Measurements from ENCODE around the gene TCEANC2.
A peak's percentile ranks its signal among the peaks of the same experiment; 100 is the strongest.
"Not testable (repeated sequence)": the region's sequence is repeated elsewhere in the genome, so short reads cannot be mapped to it uniquely, and the experiment has no call there.

Gene TCEANC2

GRCh38 chr1:54052934-54053744 is at the start of gene TCEANC2, which contains the start of gene TMEM59:
TCEANC2 (plus strand) TSS chr1:54053608; CDS start chr1:54054423, 815 bp downstream.
TMEM59 (minus strand) TSS chr1:54053204; CDS start chr1:54053188, 16 bp downstream.
- peak; percentile 97 for DNase-seq (ENCODE audit: low spot score)

GRCh38 chr1:54003750-54004480 is 49.5 kb upstream of the TCEANC2 start:
- not testable (repeated sequence) for DNase-seq (ENCODE audit: low spot score)

DNA sequence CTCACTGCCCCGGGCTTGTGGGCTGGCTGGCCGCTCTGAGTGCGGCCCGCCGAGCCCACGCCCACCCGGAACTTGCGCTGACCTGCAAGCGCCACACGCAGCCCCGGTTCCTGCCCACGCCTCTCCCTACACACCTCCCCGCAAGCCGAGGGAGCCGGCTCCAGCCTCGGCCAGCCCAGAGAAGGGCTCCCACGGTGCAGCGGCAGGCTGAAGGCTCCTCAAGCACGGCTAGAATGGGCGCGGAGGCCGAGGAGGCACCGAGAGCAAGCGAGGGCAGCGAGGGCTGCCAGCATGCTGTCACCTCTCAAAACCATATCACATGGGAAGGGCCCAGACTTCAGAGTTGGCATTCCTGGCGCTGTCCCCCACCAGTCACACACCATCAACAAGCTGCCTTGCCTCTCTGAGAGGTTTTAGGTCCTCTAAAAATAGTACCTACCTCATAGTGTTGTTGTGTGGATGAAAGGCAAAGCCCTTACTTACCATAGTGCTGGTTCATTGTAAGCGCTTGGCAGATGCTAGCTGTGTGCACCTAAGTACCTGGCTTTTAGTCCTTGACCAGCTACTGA is 48.8 kb upstream of the TCEANC2 start:
- DNase-seq (ENCODE audit: low spot score): no peak

DNA sequence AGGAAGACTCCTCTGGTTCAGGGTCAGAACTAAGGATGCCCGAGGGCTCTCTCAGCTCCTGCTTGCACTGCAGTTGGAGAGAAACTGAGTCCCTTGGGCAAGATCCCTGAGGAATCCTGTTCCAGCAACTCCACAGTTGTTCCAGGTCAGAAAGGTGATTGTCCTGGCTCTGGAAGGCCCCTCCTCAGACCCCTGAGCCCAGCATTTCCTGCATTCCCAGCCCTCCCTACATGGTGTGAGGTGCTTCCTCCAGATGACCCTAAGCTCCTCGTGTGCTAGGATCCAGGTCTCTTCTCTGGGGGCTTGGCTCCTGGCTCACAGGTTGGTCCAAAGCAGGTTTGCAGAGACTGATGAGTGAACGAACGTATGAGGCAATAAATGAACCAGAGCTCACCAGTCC is 46.9 kb upstream of the TCEANC2 start:
- DNase-seq (ENCODE audit: low spot score): no peak

DNA sequence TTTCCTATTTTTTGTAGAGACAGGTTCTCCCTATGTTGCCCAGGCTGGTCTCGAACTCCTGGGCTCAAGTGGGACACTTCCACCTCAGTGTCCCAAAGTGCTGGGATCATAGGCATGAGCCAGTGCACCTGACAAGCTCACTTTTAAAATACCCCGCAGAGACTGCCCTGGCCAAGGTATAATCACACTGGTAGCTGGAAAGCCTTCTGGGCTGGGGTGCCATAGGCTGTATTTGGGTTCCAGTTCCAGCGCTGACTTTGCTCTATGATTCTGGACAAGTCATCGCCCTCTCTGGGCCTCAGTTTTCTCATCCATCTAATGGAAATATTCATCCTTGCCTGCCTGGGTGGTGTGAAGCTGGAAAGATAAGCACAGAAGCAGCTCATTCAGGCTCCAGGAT is 45.8 kb upstream of the TCEANC2 start:
- DNase-seq (ENCODE audit: low spot score): no peak

DNA sequence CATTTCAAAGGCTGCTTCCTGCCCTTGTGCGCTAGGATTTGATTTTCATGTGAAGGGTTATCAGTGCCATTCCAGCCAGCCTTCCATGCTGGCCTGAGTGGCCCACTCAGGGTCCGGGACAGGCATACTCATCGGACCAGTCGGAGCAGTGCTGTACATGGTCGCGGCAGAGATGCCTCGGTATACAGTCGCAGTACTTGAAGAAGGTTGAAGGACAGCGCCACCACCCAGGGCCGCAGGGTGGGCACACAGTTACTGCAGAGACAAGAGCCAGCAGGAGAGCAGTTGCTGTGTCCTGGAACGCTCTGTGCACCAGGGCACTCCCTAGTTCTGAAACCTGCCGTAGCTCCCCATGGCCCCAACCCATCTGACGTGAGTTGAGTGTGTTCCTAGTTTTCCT is 44.5 kb upstream of the TCEANC2 start:
- no peak for DNase-seq (ENCODE audit: low spot score)

DNA sequence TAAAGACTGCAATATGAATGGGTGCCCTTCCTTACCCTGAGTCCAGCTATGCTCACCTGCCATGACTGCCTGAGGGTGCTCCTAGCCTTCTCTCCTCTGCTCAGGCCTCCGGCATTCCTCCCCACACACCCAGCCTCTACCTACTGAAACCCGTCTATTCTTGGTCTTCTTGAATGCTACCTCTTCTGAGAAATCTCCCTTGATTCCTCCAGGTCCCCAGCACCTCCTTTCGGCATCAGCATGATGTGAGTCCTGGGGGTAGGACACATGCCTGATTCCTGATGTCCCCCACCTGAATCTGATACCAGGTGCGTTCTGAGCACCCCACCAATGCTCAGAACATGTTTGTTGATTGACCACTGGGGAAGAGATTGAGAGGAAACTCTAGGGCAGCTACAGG is 44.0 kb upstream of the TCEANC2 start:
- no peak for DNase-seq (ENCODE audit: low spot score)

GRCh38 chr1:54010415-54011117 is 42.8 kb upstream of the TCEANC2 start:
- DNase-seq (ENCODE audit: low spot score): no peak

GRCh38 chr1:54011316-54012007 is 41.9 kb upstream of the TCEANC2 start:
- DNase-seq (ENCODE audit: low spot score): no peak

DNA sequence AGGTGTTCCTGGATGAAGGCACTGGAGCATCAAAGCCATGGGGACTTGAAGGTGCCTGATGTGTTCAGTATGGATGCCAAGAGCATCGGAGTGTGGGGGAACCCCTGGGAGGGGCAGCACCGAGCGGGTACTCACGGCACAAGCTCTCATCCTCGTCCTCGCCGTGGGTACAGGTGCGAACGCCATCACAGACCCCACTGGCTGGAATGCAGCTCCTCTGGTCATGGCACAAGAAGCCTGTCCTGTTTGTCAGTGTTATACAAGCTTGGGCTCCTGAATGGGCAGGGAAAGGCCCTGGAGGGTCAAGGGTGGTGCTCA is 41.4 kb upstream of the TCEANC2 start:
- DNase-seq (ENCODE audit: low spot score): no peak

DNA sequence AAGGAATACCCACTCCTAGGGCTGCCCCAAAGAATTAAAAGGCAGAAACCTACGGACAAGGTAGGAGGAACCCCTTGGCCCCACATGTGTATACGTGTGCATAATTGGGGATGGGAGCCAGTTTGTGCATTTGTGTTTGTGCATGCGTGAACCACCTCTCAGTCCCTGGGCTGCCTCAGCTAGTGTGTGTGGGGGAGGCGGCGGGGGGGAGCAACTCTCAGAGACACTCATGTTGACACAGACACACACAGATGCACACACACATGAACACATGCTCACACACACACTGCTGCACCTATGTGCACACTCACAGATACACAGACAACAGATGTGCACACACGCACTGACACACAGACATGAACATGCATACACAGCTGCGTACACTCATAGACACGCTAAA is 40.5 kb upstream of the TCEANC2 start:
- no peak for DNase-seq (ENCODE audit: low spot score)

DNA sequence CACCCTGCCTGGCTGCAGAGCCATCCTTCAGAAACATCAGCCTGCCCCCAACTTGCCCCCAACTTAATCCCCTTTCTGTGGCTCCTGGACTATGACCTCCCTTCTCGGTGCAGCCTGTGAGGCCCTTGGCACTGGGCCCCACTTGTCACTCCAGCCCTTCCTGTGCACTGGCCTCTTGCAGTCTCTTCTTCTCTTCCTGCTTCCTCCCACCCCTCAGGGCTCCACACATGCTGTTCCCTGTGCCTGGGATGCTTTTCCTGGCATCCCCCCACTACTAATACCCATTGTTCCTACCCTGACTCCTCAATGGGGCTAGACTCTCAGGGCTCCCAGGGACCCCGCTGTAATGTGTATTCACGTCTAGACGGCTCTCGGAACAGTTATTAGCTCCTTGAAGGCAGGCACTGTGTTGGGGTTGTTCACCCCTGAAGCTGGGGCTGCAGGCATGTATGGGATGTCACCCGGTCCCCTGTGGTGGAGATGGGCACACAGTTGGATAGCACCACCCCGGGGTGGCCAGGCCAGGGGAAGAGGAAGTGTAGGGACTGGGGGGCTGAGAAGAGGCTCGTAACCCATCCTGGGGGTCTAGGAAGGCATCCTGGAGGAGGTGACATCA is 39.9 kb upstream of the TCEANC2 start:
- DNase-seq (ENCODE audit: low spot score): no peak

DNA sequence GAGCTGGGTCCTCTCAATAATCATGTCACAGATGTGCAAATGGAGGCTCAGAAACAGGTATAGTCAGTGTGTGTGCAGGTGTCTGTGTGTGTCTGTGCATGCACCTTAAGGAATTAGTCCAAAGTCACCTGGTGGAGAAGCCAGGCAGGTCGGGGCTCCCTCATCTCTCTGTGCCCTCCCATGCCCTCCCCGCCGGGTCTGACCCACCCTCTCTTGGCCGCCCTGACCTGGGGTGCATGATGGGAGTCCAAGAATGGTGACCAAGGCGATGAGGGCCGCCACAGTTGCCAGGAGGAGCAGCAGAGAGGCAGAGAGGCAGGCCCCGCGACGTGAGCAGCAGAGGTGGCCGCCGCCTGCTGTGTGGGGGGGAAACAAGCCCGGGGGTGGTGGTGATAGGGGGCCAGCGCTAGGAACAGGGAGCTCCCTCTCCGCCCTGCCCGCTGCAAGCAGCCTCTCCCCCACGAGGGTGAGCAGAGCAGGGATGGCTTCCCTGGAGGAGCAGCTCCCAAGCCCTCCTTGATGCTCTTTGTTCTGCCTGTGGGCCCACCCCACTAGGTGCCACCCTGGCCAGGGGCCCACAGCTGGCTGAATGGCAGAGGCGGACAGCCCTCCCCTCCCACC is 39.3 kb upstream of the TCEANC2 start:
- no peak for DNase-seq (ENCODE audit: low spot score)

GRCh38 chr1:54016343-54017282 is 36.8 kb upstream of the TCEANC2 start:
- DNase-seq (ENCODE audit: low spot score): no peak

- DNase-seq (ENCODE audit: low spot score): no peak
These were observed 35.4 kb upstream of the TCEANC2 start, which contains the start of gene LDLRAD1 for GRCh38 chr1:54017979-54018378. LDLRAD1 (minus strand) TSS chr1:54018186; CDS start chr1:54018112, 74 bp downstream.

DNA sequence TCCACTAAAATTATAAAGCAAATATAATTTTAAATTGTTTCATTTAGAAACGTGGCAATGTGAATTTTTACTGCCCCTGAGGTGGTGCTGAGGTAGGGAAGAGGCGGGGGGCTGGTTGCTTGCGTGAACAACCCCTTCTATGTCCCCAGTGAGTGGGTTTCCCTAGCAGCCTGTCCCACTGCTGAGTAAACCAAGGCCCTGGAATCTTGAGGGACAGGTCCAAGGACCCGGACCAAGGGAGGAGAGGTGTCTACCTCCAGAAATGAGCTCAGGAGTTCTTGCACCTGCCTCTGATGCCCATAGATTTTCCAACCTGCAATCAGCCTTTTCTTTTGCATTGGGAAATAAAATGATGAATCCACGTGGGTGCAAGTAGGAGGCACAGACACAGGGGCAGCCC is 34.8 kb upstream of the TCEANC2 start:
- no peak for DNase-seq (ENCODE audit: low spot score)

DNA sequence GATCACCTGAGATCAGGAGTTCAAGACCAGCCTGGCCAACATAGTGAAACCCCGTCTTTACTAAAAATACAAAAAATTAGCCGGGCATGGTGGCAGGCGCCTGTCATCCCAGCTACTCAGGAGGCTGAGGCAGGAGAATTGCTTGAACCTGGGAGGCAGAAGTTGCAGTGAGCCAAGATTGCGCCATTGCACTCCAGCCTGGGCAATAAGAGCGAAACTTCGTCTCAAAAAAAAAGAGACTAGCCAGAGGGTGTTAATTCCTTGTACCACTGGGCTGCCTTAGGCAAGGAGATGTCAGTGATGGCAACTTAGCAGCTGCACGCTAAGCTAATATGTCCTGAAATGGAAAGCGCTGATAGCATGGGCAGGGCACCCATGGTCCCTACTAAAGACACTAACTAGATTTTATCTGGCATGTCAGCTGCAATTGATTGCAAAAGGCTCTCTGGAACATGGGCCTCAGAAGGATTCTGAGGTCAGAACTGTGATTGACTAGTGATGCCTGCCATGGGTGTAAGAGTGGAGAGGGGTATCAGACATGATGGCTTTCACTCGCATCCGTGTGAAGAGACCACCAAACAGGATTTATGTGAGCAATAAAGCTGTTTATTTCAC is 33.7 kb upstream of the TCEANC2 start:
- DNase-seq (ENCODE audit: low spot score): not testable (repeated sequence)

DNA sequence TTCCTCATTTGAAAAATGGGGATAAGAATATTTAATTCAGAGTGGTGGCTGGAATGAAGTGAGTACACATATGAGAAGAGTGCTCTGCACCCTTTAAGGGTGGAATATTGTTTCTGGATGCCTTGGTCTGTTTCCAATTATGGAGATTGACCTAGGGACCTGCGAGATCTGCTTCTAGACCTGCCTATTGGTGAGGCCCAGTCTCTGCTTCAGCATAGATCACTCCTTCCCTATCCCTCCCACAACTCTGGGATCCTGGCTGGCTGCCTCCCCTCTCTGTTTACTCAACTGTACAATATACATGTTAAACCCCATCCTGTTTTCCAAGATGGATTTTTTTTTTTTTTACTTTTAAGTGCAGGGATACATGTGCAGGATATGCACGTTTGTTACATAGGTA is 29.1 kb upstream of the TCEANC2 start:
- no peak for DNase-seq (ENCODE audit: low spot score)

DNA sequence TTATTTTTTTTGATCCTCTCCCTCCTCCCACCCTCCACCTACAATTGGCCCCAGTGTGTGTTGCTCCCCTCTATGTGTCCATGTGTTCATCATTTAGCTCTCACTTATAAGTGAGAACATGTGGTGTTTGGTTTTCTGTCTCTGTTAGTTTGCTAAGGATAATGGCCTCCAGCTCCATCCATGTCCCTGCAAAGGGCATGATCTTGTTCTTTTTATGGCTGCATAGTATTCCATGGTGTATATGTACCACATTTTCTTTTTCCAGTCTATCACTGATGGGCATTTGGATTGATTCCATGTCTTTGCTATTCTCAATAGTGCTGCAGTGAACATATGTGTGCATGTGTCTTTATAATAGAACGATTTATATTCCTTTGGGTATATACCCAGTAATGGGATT is 28.6 kb upstream of the TCEANC2 start:
- DNase-seq (ENCODE audit: low spot score): not testable (repeated sequence)
